ENCODE results near the gene PDGFD.

Gene PDGFD

GRCh38 chr11:104104201-104104600, 59.7 kb downstream of the PDGFD start:
- no peak for DNase-seq
- in situ Hi-C loops (cut with MboI; ENCODE audit: low pct_unique_long_range_greater_than_20kb, low sequenced_read_pairs) = no loop called here

DNA sequence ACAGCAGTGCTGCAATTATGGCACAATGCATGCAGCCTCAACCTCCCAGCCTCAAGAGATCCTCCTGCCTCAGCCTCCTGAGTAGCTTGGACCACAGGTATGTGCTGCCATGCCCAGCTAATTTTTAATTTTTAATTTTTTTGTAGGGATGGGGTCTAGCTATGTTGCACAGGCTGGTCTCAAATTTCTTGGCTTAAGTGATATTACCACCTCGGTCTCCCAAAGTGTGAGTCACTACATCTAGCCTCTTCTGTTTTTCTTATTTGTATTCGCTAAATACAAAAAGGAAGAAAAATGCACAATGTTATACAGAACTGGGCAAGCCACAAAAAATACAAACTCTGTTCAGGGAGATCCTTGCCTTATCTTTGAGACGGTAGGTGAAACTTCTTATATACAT, 65.4 kb downstream of the PDGFD start:
- DNase-seq = no peak
- in situ Hi-C loops (cut with MboI; ENCODE audit: low pct_unique_long_range_greater_than_20kb, low sequenced_read_pairs) = no loop called here

- in situ Hi-C loops (cut with MboI; ENCODE audit: low pct_unique_long_range_greater_than_20kb, low sequenced_read_pairs) = no loop called here
Measured at GRCh38 chr11:104098132-104098531, 65.8 kb downstream of the PDGFD start.

GRCh38 chr11:104096900-104097299, 67.0 kb downstream of the PDGFD start:
- in situ Hi-C loops (cut with MboI; ENCODE audit: low pct_unique_long_range_greater_than_20kb, low sequenced_read_pairs) = no loop called here
- DNase-seq = no peak

More at GRCh38 chr11:104098132-104098531, 65.8 kb downstream of the PDGFD start:
- DNase-seq = no peak

GRCh38 chr11:104095791-104096190, 68.2 kb downstream of the PDGFD start:
- DNase-seq = no peak
- in situ Hi-C loops (cut with MboI; ENCODE audit: low pct_unique_long_range_greater_than_20kb, low sequenced_read_pairs) = no loop called here

GRCh38 chr11:104094576-104094975, 69.4 kb downstream of the PDGFD start:
- DNase-seq = no peak
- in situ Hi-C loops (cut with MboI; ENCODE audit: low pct_unique_long_range_greater_than_20kb, low sequenced_read_pairs) = no loop called here

- in situ Hi-C loops (cut with MboI; ENCODE audit: low pct_unique_long_range_greater_than_20kb, low sequenced_read_pairs) = no loop called here
- DNase-seq = no peak
Measured at GRCh38 chr11:104093426-104094280, 70.3 kb downstream of the PDGFD start.

DNA sequence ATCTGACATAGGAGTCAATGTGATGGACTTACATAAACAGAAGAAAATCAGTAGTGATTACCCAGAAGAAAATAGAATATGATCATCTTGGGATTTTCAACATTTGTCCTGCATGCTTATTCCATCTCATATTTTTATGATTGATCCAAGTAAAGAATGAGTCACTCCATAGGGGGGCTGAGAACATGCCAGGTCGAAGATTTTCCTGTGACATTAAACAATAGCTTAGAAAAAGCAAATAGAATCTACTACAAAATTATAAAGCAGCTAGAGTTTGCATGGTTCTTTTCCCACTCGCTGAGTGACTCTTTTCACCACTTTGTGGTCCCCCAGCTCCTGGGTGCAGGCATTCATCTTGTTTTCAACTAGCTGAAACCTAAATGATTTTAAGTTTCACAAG, 71.2 kb downstream of the PDGFD start:
- DNase-seq = no peak
- in situ Hi-C loops (cut with MboI; ENCODE audit: low pct_unique_long_range_greater_than_20kb, low sequenced_read_pairs) = no loop called here

DNA sequence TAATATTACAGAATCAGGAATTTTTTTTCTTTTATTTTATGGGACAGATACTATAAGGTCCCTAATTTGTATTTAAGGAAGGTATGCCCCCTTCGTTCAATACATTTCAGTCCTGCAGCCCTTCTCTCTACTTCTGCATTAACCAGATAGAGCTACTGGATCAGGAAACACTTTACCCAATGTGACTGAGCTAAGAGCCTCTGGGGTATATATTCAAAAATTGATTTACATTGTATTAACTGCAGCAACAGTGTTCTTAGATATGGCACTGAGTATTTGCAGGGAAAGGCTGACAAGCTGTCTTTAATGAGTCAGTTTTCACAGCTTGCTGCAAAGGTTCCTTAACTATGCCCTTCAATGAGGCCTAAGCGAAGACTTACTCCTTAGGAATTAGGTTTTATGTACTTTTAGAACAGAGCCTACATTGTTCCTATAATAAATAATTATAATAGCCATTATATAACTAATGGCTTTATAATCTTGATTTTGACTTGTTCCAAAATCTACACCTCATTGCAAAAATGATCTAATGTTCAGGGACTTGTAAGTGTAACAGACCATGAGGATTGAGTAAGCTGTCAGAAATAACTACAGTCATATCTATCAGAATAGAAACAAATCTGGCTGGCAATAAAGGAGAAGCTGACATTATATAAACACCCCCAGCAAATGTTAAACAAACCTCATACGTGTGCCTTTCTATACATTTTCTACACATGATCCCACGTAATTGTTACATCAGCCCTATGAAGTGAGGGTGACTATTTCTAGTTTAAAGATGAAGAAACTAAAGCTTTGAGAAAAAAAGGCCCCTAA, 72.5 kb downstream of the PDGFD start:
- in situ Hi-C loops (cut with MboI; ENCODE audit: low pct_unique_long_range_greater_than_20kb, low sequenced_read_pairs) = no loop called here
- no peak for DNase-seq

DNA sequence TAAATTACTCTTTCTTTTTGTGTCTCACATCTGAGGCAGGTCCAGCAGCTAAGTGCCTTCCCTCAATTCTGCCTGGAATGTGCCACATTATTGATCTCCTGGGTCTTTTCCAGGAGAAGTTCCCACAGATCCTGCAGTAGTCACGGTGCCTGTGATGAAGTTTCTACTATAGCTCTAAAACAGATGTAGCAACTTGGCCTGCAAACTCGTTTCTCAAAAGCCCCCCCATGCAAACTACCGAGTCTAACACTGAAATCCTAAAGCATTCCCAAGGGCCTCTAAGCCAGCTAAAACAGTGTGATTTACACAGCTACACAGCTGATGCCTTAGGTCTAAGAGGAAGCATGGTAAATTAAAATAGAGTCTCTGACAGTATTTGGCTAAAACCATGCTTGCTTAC, 73.2 kb downstream of the PDGFD start:
- in situ Hi-C loops (cut with MboI; ENCODE audit: low pct_unique_long_range_greater_than_20kb, low sequenced_read_pairs) = no loop called here
- DNase-seq = no peak

DNA sequence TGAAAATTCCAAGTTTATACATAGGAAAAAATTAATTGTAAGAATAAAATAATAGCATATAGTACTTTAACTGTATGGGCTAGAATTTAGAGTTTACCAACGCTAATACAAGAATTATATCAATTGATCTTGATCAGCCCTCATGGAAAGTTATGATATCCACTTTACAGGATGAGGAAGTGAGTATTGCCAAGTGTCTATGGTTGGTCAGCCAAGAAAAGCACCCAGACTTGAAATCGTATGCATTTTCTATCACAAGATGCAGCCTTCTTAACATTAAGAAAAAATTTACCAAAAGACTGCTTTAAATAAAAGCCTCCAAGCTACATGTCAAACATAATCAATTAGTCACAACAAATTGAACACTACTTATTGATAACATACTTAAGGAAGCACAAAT, 74.5 kb downstream of the PDGFD start:
- no peak for DNase-seq
- in situ Hi-C loops (cut with MboI; ENCODE audit: low pct_unique_long_range_greater_than_20kb, low sequenced_read_pairs) = no loop called here

GRCh38 chr11:104086621-104087020, 77.3 kb downstream of the PDGFD start:
- in situ Hi-C loops (cut with MboI; ENCODE audit: low pct_unique_long_range_greater_than_20kb, low sequenced_read_pairs) = no loop called here
- no peak for DNase-seq

DNA sequence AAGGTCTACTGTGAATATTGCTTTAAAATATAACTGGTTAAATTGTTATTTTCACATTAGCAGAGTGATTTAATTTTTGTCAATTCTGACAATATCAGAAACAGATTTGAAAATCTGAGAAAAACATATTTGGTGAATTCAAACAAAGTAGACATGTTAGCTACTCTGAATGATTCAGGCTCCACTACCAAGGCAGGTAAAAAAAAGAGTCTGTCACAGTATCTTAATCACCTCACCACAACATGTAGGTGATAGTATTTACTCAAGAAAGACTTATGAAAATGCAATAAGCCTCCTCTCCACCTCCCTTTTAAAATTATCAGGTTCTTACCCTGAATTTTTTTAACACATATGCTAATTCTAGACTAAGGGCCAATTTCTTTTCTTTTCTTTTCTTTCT, 85.0 kb downstream of the PDGFD start:
- in situ Hi-C loops (cut with MboI; ENCODE audit: low pct_unique_long_range_greater_than_20kb, low sequenced_read_pairs) = no loop called here
- DNase-seq = no peak

- peak; percentile 61 for DNase-seq
- in situ Hi-C loops (cut with MboI; ENCODE audit: low pct_unique_long_range_greater_than_20kb, low sequenced_read_pairs) = no loop called here
Measured at GRCh38 chr11:104078245-104078644, 85.7 kb downstream of the PDGFD start.

GRCh38 chr11:104076455-104076854, 87.5 kb downstream of the PDGFD start:
- no peak for DNase-seq
- in situ Hi-C loops (cut with MboI; ENCODE audit: low pct_unique_long_range_greater_than_20kb, low sequenced_read_pairs) = no loop called here

DNA sequence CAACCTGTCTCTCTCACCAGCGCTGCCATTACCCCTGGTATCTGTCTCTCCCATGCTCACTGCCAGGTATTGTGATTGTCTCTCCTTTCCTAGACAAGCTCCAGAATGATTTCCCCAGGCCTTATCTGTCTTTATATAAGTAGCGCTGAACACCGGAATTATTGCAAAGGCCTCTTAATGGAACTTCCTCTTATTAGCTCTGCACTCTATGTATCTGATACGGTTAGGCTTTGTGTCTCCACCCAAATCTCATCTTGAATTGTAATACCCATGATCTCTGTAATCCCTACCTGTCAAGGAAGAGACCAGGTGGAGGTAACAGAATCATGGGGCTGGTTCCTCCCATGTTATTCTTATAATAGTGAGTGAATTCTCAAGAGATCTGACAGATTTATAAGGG, 88.2 kb downstream of the PDGFD start:
- in situ Hi-C loops (cut with MboI; ENCODE audit: low pct_unique_long_range_greater_than_20kb, low sequenced_read_pairs) = no loop called here
- peak; percentile 66 for DNase-seq

- in situ Hi-C loops (cut with MboI; ENCODE audit: low pct_unique_long_range_greater_than_20kb, low sequenced_read_pairs) = no loop called here
- DNase-seq = no peak
Measured at GRCh38 chr11:104075091-104075490, 88.9 kb downstream of the PDGFD start.

DNA sequence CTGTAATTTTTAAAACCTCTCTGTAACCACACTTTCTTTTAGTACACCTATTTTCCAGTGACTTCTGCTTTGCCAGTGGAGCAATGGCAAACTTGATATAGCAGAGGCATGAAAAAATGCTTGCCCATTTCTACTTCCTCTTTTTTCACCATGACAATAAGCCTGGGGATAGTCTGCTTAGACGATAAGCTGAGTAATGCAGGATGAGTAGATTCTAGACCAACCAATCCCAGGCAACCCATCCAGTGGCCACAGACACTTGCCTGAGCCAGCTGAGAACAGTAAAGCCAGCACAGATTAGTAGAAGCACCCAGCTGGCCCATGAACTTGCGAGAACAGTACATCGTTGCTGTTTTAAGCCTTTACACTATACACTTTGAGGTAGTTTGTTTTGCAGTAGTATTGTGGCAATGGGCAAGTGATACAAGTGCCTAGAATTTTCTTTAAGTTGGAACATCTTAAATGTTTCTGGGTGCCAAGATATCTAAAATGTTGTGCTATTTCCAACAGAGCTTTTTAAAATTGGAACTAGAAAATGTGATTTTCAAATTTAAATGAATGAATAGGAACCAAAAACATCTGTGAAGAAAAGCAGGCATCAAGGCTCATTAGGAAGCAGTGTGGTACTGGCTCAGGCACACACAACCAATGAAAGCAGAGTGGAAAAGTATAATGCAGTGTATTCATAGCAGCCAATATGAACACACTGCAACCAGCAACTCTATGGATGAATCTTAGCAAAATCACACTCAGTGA, 89.8 kb downstream of the PDGFD start:
- DNase-seq = peak; percentile 95
- in situ Hi-C loops (cut with MboI; ENCODE audit: low pct_unique_long_range_greater_than_20kb, low sequenced_read_pairs) = no loop called here

DNA sequence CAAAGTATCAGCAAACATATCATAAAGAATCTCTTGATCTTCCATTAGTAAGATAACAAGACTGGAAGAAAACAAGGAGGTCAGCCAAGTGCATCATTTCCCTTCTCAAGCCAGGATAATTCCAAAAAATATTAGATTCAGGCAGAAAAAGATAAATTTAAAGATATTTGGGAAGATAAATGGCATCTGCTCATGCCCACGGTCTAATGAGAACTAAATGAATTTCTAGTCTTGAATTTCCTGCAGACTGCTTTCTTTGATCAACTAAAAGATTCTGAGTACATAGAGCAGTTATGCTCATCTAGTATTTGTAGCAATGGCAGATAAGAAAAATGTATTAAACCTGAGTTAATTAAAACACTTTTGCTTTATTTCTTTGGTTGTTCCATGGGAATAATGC, 96.4 kb downstream of the PDGFD start:
- no peak for DNase-seq
- in situ Hi-C loops (cut with MboI; ENCODE audit: low pct_unique_long_range_greater_than_20kb, low sequenced_read_pairs) = no loop called here

Measured in KBM-7 (cell line).